ENCODE results near the gene DAP3.

The DAP3 gene

GRCh38 chr1:155777582-155777981, 88.7 kb downstream of the DAP3 start (continued):
- no peak for TF ChIP-seq GLI4 (tag by site-specific recombination; IDR thresholded peaks at IDR 0.05)
